GM19043 (cell line): ENCODE measurements around the gene SCNM1.
"Not testable (repeated sequence)": the region's sequence is repeated elsewhere in the genome, so short reads cannot be mapped to it uniquely, and the experiment has no call there.

Experiments used
- ATAC-seq: cut with Tn5 transposase; IDR thresholded peaks from one replicate; pipeline ENCODE4 v1.9.1; 2021; ENCODE audit warnings: low read depth; ENCODE audit not compliant: unreplicated experiment

Gene SCNM1

GRCh38 chr1:151189637-151190445 lies 23.9 kb downstream of the SCNM1 start, which contains the start of gene VPS72:
Gene VPS72, minus strand, starts transcription at chr1:151190197. Its CDS starts 76 bp downstream, at chr1:151190121.
- peak; percentile 85 for ATAC-seq

GRCh38 chr1:151192047-151192446 lies 26.1 kb downstream of the SCNM1 start:
- ATAC-seq, result no peak

GRCh38 chr1:151193304-151193703 lies 27.4 kb downstream of the SCNM1 start:
- ATAC-seq, result no peak

DNA sequence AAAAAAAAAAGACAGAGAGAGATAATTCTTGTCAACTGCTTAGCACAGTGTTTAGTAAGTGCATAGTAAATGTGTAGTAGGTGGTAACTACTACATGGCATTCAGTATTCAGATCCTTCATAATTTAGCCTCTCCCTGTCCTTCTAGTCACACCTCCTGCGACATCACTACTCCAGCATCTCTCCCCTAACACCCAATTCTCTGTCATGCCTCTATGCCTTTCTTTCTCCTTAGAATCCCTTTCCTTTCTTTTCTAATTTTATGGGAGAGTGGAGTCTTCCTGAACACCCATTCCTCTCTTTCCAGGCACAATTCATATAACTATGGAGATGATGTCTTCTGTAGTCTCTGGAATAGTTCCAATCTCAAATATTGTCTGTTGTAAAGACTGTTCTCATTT lies 27.9 kb downstream of the SCNM1 start:
- ATAC-seq, result no peak

DNA sequence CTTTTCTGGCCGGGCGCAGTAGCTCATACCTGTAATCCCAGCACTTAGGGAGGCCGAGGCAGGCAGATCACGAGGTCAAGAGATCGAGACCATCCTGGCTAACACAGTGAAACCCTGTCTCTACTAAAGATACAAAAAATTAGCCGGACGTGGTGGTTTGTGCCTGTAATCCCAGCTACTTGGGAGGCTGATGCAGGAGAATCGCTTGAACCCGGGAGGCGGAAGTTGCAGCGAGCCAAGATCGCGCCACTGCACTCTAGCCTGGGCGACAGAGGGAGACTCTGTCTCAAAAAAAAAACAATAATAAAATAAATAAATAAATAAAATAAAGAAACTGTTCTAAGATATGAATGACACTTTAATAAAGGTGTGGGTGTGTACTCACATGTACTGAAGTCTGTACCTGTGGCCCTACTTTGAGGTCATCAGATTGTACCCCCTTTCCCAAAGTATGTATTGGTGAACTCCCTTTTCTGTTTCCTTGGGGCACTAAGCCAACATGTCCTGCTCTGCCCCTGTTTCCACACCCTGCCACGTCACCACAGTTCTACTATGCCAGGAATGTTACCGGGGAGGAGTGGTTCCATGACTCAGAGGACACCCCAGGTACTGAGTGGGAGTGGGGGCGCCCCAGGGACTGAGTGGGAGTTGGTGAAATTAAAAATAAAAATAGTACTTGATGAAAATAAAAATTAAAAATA lies 29.1 kb downstream of the SCNM1 start:
- not testable (repeated sequence) for ATAC-seq

GRCh38 chr1:151196292-151196800 lies 30.4 kb downstream of the SCNM1 start:
- no peak for ATAC-seq

DNA sequence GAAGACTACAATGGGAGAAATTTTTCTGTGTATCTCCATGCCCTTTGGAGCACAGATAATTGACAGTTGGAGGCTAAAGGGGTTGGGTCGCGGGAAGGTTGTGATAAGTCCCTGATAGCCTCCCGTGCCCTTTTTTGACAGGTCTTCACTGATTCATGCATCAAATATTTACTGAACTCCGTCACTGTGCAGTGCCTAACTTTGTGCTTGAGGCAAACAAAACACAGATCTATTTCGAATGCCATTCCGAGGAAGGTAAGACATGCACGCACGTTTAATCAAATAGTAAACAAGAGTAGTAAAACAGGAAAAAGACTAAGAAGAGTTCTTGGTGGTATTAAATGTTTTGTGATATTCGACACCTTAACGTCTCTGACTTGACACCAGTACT lies 31.9 kb downstream of the SCNM1 start:
- no peak for ATAC-seq

GRCh38 chr1:151198254-151199127 lies 32.5 kb downstream of the SCNM1 start, which contains the start of gene PIP5K1A:
Gene PIP5K1A, plus strand, starts transcription at chr1:151198552. Its CDS starts 445 bp downstream, at chr1:151198997.
- ATAC-seq, result peak; percentile 82

DNA sequence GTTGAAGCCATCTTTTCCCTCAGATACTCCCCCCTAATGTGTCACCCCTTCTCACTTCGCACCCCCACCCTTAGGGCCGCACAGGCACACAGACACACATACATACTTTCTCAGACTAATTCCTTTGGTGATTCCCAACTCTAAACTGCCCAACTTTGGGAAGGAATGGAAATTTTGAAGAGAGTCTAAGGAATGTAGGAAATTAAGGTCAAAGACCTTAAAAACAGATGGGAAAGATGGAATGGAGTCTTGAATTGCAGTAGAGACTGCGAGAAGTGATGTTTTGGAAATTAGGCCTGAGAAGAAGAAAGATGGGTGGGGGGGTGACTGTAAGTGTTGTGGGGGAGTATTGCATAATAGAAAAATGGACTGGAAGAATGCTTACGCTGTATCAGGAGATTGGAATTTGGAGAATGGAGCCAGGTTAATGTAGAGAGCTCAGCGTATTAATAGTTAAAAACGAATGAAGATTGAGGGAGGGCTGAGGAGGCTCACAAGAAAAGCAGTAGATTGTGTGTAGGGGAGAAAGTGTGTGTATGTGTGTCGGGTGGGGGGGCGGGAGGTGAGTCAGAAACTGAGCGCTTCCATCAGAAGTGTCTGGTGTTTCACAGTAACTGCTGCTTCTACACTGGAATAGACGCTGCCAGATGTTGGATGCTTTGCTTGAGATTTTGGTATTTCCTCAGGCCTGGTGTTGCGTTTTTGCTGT lies 34.1 kb downstream of the SCNM1 start:
- ATAC-seq, result no peak

GRCh38 chr1:151205381-151205965 lies 39.5 kb downstream of the SCNM1 start:
- not testable (repeated sequence) for ATAC-seq

DNA sequence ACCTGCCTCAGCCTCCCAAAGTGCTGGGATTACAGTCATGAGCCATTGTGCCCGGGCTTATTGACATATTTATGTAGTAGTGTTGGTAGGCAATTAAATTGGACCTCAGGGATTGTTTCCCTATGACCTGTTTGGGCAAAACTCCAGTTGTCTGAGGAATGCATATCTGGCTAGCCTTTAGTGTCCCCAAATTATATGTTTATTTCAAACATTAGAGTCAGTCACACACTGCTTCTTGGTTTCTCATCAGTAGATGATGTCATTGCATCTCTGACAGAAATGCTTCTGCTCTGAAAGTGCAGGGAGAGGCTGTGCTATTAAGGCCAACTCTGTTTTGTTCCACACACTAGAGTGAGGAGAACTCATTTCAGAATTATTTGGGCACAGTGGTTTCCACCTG lies 44.9 kb downstream of the SCNM1 start:
- no peak for ATAC-seq

DNA sequence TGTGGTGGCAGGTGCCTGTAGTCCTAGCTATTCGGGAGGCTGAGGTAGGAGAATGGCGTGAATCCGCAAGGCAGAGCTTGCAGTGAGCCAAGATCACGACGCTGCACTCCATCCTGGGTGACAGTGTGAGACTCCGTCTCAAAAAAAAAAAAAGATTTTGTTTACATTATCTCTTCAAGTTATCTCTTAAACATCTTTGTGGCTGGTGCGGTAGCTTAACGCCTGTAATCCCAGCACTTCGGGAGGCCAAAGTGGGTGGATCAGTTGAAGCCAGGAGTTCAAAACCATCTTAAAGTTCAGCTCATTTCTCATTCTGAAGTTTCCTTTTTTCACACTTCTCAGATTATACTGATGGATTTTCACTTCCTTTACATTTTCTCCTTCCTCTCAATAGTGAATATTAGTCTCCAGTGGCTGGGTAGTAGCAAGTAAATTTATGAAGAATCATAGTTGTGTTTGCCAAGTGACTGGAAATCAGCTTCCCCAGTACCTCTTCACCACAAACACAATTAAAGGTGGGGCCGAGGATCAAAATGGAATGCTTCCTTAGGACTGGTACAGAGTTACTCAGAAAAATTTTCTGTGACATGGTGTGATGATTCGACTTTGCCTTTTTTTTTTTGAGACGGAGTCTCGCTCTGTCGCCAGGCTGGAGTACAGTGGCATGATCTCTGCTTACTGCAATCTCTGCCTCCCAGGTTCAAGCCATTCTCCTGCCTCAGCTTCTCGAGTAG lies 46.2 kb downstream of the SCNM1 start:
- ATAC-seq, result no peak

DNA sequence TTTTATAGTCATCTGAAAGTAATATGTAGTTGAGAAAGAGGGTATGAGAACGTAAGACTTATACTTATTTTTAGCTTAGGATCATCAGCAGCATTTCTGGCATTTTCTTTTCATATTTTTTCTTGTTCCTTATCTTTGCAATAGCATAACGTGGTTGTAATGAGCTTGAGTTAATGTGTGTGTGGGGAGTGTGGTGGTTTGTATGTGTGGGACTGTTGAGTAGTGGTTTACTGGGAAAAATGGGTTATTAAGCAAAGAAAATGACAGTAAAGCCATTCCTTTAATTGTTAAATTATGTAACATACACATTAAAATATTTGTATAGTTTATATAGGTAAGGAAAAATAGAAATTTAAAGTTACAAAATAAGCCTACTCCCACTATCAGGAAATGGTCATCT lies 47.6 kb downstream of the SCNM1 start:
- no peak for ATAC-seq
